K562 (cell line): Measurements from ENCODE around the gene APBA2. TPM values are rescaled to one million over a fixed set of nuclear protein-coding genes. Genes with fewer than 3 reads are reported as not detected.

Experiments used
- DPF2 ChIP-seq: fragments of 450-650 bp; IDR thresholded peaks from 2 replicates; pipeline ENCODE4 v1.6.1; 2016
- ESRRA ChIP-seq: fragments of 450-650 bp; IDR thresholded peaks from 2 replicates; pipeline ENCODE4 v1.6.1; 2014; ENCODE audit warnings: low read depth, mild to moderate bottlenecking, moderate library complexity, borderline replicate concordance
- IFI16 ChIP-seq: fragments of 250-450 bp; sonication (Bioruptor Pico); IDR thresholded peaks from 2 replicates; pipeline ENCODE4 v2.1.2; 2022; ENCODE audit warnings: mild to moderate bottlenecking, inconsistent platforms
- JUND ChIP-seq, 2 experiments: IDR thresholded peaks; 2 replicates in 1 of 2; 3 replicates in 1 of 2; pipeline ENCODE4 v1.6.1; 2011; ENCODE audit warnings: borderline replicate concordance in 2 of 2, low read depth in 2 of 2, low read length in 2 of 2, improper control_type of control experiment in 1 of 2, missing biosample characterization in 1 of 2, missing genetic modification characterization in 1 of 2, missing genetic modification reagents in 1 of 2
- MAZ ChIP-seq, 2 experiments: fragments of 450-650 bp in 1 of 2; sonication (generic) in 1 of 2; formaldehyde crosslinking; IDR thresholded peaks in 1 of 2; conservative IDR thresholded peaks in 1 of 2; 2 replicates each; pipeline versions ENCODE4 v1.4.0 to v1.5.0; 2020; ENCODE audit warnings: mild to moderate bottlenecking in 1 of 2, missing genetic modification reagents in 1 of 2
- MECOM ChIP-seq: fragments of 250-450 bp; sonication (Bioruptor Pico); IDR thresholded peaks from 2 replicates; pipeline ENCODE4 v1.8.0; 2022; ENCODE audit warnings: inconsistent platforms
- NELFE ChIP-seq: IDR thresholded peaks from 2 replicates; pipeline ENCODE4 v1.6.1; 2011; ENCODE audit warnings: mild to moderate bottlenecking; ENCODE audit not compliant: insufficient read depth, insufficient read length
- PCBP2 ChIP-seq: fragments of 200-400 bp; formaldehyde crosslinking; IDR thresholded peaks from 2 replicates; pipeline ENCODE4 v1.6.1; 2018; ENCODE audit warnings: low read length, low read depth, mild to moderate bottlenecking, moderate library complexity; ENCODE audit not compliant: poor library complexity, severe bottlenecking
- TBP ChIP-seq: optimal IDR thresholded peaks from 2 replicates; pipeline ENCODE3; 2011; ENCODE audit warnings: low read depth, low read length, improper control_type of control experiment
- ZFP1 ChIP-seq: fragments of 450-650 bp; formaldehyde crosslinking; IDR thresholded peaks from 2 replicates; pipeline ENCODE4 v1.4.0; 2020; ENCODE audit warnings: mild to moderate bottlenecking, mixed read lengths
- ZSCAN29 ChIP-seq: fragments of 450-650 bp; IDR thresholded peaks from 2 replicates; pipeline ENCODE4 v1.6.1; 2017
- polyA plus RNA-seq, 8 experiments: library from polyadenylated mRNA; depleted of rRNA in 4 of 8; stranded (reverse) in 5 of 8; unstranded in 3 of 8; fragments of >200 nt; fragmentation: Nextera tagmentation in 2 of 8; fragmentation: Illumina TruSeq in 1 of 8; extraction: Ambion mirVana in 2 of 8; extraction: Trizol in 1 of 8; gene quantifications; 2 replicates each; pipeline versions ENCODE4 v1.2.1 to v1.2.3, GENCODE V29; 2011 to 2014; ENCODE audit warnings: inconsistent platforms in 1 of 8, missing spikeins in 1 of 8
- total RNA-seq, 7 experiments: library from RNA; depleted of rRNA in 6 of 7; stranded (reverse); fragments of >200 nt in 6 of 7; fragmentation: Illumina TruSeq in 2 of 7; extraction: Trizol in 2 of 7; gene quantifications; 2 replicates each; pipeline versions ENCODE4 v1.2.1 to v1.2.3, GENCODE V29; 2011 to 2021; ENCODE audit warnings: low replicate concordance in 1 of 7
- TF ChIP-seq, protein P1 (sequence below), 2 experiments: fragments of 450-650 bp; IDR thresholded peaks; 2 replicates each; pipeline ENCODE4 v1.6.1; 2016; ENCODE audit warnings: mild to moderate bottlenecking in 2 of 2, borderline replicate concordance in 1 of 2, low read depth in 1 of 2, moderate library complexity in 1 of 2
- TF ChIP-seq, protein P2 (sequence below): sonication (generic); IDR thresholded peaks from 2 replicates; pipeline ENCODE4 v1.6.1; 2016
- TF ChIP-seq, protein P3 (sequence below), 3 experiments: IDR thresholded peaks in 2 of 3; conservative IDR thresholded peaks in 1 of 3; 2 replicates each; pipeline ENCODE4 v1.5.1; 2011 to 2012; ENCODE audit warnings: low read length in 3 of 3, mild to moderate bottlenecking in 3 of 3, control low read depth in 2 of 3, improper control_type of control experiment in 1 of 3, inconsistent platforms in 1 of 3, low read depth in 1 of 3, mixed read lengths in 1 of 3, moderate library complexity in 1 of 3; ENCODE audit not compliant: insufficient read depth in 2 of 3
- TF ChIP-seq, protein P4 (sequence below): fragments of 250-450 bp; sonication (Bioruptor Pico); IDR thresholded peaks from 2 replicates; pipeline ENCODE4 v1.5.0; 2021

APBA2 gene
- total and polyA plus RNA-seq, 9 of the 15 experiments (the other 6 are each of a cell fraction or from before 2014, with no cell fraction given): 0.24 to 40.9 (median 25.2) TPM

DNA sequence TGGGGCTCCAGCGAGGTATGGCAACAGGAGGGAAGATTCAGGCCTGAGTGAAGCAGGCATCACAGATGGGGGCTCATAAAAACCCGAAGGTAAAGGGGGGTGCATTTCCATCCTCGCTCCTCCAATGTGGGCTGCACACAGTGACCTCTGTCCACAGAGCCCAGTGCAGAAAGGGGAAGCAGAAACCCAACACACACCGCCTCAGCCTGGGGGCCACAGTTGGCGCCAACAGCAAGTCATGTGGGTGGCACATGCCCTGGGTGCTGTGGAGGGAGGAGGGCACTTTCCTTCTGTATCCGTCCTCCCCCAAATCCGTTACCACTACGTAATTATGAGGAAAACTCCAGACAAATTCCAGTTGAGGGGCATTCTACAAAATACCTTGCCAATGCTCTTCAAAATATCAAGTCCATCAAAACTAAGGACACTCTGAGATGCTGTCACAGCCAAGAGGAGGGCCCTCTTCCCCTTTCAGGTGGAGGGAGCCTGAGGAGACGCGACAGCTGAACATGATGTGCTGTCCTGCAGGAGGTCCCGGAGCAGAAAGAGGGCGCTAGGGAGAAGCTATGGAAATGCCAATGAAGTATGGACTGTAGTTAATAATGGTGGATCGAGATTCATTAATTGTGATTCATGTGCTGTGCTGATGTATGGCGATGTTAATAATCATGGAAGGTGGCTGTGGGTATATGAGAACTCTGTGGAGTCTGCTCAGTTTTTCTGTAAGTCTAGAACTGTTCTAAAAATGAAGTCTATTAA is 16.4 kb downstream of the APBA2 start (continued):
- TF ChIP-seq, protein P1, sequence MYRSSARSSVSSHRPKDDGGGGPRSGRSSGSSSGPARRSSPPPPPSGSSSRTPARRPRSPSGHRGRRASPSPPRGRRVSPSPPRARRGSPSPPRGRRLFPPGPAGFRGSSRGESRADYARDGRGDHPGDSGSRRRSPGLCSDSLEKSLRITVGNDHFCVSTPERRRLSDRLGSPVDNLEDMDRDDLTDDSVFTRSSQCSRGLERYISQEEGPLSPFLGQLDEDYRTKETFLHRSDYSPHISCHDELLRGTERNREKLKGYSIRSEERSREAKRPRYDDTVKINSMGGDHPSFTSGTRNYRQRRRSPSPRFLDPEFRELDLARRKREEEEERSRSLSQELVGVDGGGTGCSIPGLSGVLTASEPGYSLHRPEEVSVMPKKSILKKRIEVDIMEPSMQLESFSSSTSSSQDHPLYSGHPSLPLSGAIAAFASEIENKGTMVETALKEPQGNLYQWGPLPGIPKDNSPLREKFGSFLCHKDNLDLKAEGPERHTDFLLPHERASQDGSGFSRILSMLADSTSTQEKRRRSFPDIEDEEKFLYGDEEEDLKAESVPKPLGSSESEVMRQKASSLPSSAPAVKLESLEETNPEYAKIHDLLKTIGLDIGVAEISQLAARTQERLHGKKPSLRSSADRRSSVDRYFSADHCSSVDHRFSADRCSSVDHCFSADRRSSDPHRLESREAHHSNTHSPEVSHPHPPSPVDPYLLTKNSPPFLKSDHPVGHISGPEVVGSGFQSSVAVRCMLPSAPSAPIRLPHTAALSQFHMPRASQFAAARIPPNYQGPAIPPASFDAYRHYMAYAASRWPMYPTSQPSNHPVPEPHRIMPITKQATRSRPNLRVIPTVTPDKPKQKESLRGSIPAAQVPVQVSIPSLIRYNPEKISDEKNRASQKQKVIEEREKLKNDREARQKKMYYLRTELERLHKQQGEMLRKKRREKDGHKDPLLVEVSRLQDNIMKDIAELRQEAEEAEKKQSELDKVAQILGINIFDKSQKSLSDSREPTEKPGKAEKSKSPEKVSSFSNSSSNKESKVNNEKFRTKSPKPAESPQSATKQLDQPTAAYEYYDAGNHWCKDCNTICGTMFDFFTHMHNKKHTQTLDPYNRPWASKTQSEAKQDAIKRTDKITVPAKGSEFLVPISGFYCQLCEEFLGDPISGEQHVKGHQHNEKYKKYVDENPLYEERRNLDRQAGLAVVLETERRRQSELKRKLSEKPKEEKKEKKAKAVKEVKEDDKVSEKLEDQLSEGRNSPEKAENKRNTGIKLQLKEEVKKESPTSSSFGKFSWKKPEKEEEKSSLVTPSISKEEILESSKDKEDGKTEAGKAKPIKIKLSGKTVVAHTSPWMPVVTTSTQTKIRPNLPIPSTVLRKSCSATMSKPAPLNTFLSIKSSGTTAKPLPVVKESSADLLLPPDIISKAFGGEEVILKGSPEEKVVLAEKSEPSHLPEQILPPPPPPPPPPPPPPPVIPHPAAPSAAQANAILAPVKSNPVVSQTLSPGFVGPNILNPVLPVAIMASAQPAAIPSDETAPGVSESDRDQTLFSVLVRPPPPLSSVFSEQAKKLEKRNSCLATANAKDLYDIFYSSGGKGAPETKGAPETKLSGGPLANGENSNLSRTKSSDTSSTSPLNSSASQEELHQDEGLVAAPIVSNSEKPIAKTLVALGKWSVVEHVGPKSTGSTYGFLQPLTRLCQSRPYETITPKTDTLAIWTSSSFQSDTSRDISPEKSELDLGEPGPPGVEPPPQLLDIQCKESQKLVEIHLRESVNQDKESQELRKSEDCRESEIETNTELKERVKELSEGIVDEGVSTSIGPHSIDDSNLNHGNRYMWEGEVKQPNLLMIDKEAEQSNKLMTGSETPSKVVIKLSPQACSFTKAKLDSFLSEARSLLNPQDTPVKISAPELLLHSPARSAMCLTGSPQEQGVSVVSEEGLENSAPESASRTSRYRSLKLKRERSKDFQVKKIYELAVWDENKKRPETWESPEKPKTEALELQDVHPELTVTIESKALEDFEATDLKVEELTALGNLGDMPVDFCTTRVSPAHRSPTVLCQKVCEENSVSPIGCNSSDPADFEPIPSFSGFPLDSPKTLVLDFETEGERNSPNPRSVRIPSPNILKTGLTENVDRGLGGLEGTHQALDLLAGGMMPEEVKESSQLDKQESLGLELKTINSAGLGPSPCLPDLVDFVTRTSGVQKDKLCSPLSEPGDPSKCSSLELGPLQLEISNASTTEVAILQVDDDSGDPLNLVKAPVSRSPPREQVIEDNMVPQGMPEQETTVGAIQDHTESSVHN (IDR thresholded peaks at IDR 0.05; ENCODE audit: borderline replicate concordance in 1 of 2, low read depth in 1 of 2): no peak
- TF ChIP-seq MAZ (CRISPR knock-in tag; conservative IDR thresholded peaks at IDR 0.05 in 1 of 2, IDR thresholded peaks at IDR 0.05 in 1 of 2): no peak
- TF ChIP-seq DPF2: peak; percentile 32; the same call in 1 of the 2 replicates
- TF ChIP-seq ZSCAN29: no peak
- no peak for TF ChIP-seq NELFE
- TF ChIP-seq JUND (IDR thresholded peaks at IDR 0.05; ENCODE audit: borderline replicate concordance, low read depth, low read length): 0 out of 2 replicates have a peak, but pooled peaks have one; percentile 9
- TF ChIP-seq JUND (tag; IDR thresholded peaks at IDR 0.05; ENCODE audit: borderline replicate concordance, low read depth, low read length): peak; percentile 32; the same call in 1 of the 3 replicates
- TF ChIP-seq, protein P2, sequence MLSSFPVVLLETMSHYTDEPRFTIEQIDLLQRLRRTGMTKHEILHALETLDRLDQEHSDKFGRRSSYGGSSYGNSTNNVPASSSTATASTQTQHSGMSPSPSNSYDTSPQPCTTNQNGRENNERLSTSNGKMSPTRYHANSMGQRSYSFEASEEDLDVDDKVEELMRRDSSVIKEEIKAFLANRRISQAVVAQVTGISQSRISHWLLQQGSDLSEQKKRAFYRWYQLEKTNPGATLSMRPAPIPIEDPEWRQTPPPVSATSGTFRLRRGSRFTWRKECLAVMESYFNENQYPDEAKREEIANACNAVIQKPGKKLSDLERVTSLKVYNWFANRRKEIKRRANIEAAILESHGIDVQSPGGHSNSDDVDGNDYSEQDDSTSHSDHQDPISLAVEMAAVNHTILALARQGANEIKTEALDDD: no peak
- TF ChIP-seq, protein P3, sequence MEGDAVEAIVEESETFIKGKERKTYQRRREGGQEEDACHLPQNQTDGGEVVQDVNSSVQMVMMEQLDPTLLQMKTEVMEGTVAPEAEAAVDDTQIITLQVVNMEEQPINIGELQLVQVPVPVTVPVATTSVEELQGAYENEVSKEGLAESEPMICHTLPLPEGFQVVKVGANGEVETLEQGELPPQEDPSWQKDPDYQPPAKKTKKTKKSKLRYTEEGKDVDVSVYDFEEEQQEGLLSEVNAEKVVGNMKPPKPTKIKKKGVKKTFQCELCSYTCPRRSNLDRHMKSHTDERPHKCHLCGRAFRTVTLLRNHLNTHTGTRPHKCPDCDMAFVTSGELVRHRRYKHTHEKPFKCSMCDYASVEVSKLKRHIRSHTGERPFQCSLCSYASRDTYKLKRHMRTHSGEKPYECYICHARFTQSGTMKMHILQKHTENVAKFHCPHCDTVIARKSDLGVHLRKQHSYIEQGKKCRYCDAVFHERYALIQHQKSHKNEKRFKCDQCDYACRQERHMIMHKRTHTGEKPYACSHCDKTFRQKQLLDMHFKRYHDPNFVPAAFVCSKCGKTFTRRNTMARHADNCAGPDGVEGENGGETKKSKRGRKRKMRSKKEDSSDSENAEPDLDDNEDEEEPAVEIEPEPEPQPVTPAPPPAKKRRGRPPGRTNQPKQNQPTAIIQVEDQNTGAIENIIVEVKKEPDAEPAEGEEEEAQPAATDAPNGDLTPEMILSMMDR (IDR thresholded peaks at IDR 0.05 in 2 of 3, conservative IDR thresholded peaks at IDR 0.05 in 1 of 3; ENCODE audit: insufficient read depth in 2 of 3, low read depth in 1 of 3, low read length in 3 of 3): peak; percentile 69 to 81 (median 77)
- no peak for TF ChIP-seq ZFP1 (CRISPR knock-in tag)
- no peak for TF ChIP-seq MECOM (CRISPR knock-in tag)
- TF ChIP-seq IFI16 (CRISPR knock-in tag): no peak
- TF ChIP-seq TBP: no peak
- TF ChIP-seq, protein P4, sequence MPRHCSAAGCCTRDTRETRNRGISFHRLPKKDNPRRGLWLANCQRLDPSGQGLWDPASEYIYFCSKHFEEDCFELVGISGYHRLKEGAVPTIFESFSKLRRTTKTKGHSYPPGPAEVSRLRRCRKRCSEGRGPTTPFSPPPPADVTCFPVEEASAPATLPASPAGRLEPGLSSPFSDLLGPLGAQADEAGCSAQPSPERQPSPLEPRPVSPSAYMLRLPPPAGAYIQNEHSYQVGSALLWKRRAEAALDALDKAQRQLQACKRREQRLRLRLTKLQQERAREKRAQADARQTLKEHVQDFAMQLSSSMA (CRISPR knock-in tag): no peak
- no peak for TF ChIP-seq ESRRA
- TF ChIP-seq PCBP2: no peak
